ENCODE results near the gene WIPI1.
A peak's percentile ranks its signal among the peaks of the same experiment; 100 is the strongest.
"Not testable (repeated sequence)": the region's sequence is repeated elsewhere in the genome, so short reads cannot be mapped to it uniquely, and the experiment has no call there.

WIPI1 gene, protein sequence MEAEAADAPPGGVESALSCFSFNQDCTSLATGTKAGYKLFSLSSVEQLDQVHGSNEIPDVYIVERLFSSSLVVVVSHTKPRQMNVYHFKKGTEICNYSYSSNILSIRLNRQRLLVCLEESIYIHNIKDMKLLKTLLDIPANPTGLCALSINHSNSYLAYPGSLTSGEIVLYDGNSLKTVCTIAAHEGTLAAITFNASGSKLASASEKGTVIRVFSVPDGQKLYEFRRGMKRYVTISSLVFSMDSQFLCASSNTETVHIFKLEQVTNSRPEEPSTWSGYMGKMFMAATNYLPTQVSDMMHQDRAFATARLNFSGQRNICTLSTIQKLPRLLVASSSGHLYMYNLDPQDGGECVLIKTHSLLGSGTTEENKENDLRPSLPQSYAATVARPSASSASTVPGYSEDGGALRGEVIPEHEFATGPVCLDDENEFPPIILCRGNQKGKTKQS

DNA sequence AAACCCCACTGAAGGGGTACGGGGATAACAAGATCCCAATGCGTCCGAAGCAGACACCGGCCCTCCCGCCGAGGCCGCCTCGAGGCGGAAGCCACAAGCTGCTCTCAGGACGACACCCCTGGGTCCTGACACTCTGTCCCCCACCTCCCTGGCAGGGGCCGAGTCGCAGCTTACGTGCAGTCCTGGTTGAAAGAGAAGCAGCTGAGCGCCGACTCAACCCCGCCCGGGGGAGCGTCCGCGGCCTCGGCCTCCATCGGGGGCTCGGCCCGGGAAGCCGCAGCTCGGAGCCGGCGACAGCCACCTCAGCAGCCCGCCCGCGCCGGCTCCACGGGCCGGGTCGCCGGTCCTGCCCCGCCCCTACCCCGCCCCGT is at the start of gene WIPI1:
TSS of gene WIPI1 (minus strand) at position 329 of the 371 bp plus-strand sequence. CDS start at position 254, 75 bp downstream.
- in situ Hi-C loops (cut with HindIII; ENCODE audit: low pct_unique_long_range_greater_than_20kb, low sequenced_read_pairs), result no loop called here
- DNase-seq (ENCODE audit: low read depth in 1 of 2, low spot score in 1 of 2), result no peak
- no peak for TF ChIP-seq JUND (IDR thresholded peaks at IDR 0.05; ENCODE audit: low read depth)

DNA sequence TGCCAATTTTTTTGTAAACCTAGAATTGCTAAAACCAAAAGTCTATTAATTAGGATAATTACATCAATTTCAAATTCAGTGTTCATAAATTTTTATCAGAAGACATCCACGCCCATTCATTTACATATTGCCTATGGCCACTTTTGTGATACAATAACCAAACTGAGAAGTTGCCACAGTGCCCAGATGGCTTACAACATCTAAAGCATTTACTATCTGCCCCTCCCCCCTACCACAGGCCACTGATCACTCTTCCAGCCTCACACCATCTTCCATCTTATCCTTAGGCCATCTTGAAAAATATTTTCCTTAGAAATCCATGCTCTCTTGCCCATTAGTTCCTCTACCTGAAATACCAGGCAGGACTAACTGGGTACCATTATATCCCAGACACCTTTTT is 48.7 kb upstream of the WIPI1 start:
- no peak for DNase-seq (ENCODE audit: low read depth in 1 of 2, low spot score in 1 of 2)
- TF ChIP-seq JUND (IDR thresholded peaks at IDR 0.05; ENCODE audit: low read depth), result no peak
- in situ Hi-C loops (cut with HindIII; ENCODE audit: low pct_unique_long_range_greater_than_20kb, low sequenced_read_pairs), result no loop called here

DNA sequence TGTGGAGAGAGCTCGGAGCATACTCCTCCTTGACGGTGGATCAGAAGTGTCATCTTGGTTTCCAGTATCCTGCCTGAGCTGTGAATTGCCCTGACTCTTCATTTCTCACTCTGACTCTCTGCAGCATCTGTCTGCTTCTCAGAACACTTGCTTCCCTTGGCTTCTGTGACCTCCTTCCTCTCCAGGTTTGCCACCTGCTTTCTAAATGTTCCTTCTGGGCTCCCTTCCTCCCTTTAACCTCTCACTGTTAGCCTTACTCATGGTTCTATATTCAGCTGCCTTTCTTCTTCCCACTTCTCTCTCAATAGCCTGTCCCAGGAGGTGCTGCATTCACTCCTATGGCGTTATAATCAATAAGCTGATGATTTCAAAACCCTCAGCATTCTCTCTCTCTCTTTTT is 43.8 kb upstream of the WIPI1 start:
- no peak for TF ChIP-seq JUND (IDR thresholded peaks at IDR 0.05; ENCODE audit: low read depth)
- no peak for DNase-seq (ENCODE audit: low read depth in 1 of 2, low spot score in 1 of 2)
- in situ Hi-C loops (cut with HindIII; ENCODE audit: low pct_unique_long_range_greater_than_20kb, low sequenced_read_pairs), result no loop called here

DNA sequence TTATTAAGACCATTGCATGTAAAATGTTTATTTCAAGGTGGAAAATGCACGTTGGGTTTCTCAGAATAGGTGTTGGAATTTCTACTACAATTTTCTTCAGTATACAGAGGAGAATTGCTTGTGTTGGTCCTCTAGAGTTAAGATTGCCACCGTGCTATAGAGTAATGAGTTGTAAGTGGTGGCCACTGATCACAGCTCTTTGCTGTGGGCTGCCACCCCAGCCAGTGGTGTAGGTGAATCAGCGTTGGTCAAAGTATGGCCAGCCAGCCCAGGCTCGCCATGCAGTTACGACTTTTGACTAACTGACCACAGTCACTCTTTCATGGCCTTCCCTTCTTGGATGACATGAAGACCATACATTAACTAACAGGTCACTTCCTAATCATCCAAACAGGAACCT is 42.3 kb upstream of the WIPI1 start:
- DNase-seq (ENCODE audit: low read depth in 1 of 2, low spot score in 1 of 2), result no peak
- in situ Hi-C loops (cut with HindIII; ENCODE audit: low pct_unique_long_range_greater_than_20kb, low sequenced_read_pairs), result no loop called here
- no peak for TF ChIP-seq JUND (IDR thresholded peaks at IDR 0.05; ENCODE audit: low read depth)

DNA sequence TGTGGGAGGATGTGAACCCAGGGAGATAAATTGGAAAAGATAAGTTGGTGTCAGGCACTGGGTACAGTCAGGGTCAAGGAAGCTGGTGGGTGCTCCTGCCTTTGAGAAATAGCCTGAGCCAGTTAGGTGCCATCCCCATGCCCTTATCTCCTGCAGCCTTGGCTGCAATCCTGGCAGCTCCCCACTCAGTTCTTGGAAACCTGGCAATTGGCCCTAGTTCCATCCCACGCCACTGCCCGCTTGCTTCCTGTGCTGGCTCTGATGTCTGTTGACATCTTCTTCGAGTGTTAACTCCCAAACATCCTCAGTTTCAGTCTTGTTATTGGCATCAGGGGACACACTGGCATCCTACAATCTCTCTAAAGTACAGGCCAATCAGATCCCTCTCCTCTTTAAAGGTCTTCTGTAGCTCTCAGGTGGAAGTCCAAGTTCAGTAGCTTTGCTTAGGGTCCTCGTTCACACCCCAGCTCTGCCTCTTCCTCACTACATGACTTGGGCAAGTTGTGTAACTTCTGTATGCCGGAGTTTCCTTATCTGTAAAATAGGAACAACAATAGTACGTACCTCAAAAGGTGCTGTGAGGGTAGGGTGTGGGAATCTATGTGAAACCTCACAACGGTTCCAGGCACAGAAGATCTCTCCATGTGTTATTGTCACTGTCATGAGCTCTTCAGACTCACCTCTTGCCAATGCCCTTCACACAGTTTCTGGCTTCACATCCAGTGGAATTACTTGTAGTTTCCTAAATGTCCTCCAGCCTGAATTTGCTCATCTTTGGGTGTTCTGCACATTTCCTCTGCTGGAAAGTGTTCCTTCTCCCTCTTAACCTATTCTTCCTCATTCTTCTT is 41.4 kb upstream of the WIPI1 start:
- TF ChIP-seq JUND (IDR thresholded peaks at IDR 0.05; ENCODE audit: low read depth), result no peak
- in situ Hi-C loops (cut with HindIII; ENCODE audit: low pct_unique_long_range_greater_than_20kb, low sequenced_read_pairs), result no loop called here
- DNase-seq (ENCODE audit: low read depth in 1 of 2, low spot score in 1 of 2), result no peak

DNA sequence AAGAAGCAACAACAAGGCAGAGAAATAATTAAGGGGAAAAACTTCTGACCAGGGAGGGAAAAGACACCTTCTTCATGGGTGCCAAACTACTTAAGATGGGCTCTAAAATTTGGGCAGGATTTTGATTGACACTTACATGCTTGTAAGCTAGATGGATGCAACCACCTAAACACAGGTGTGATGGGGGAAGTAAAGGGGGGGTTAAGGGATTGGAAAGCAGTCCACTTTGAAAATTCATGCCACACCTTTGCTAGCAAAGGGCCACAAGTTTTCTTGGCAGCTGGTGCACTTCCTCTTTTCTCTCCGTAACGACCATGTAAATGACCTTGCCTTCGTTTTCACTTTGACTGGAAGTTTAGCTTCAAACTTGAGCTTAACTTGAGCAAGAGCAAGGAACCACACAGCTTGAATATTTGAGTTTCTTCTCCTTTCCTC is 40.6 kb upstream of the WIPI1 start:
- in situ Hi-C loops (cut with HindIII; ENCODE audit: low pct_unique_long_range_greater_than_20kb, low sequenced_read_pairs), result no loop called here
- no peak for TF ChIP-seq JUND (IDR thresholded peaks at IDR 0.05; ENCODE audit: low read depth)
- DNase-seq (ENCODE audit: low read depth in 1 of 2, low spot score in 1 of 2), result no peak

DNA sequence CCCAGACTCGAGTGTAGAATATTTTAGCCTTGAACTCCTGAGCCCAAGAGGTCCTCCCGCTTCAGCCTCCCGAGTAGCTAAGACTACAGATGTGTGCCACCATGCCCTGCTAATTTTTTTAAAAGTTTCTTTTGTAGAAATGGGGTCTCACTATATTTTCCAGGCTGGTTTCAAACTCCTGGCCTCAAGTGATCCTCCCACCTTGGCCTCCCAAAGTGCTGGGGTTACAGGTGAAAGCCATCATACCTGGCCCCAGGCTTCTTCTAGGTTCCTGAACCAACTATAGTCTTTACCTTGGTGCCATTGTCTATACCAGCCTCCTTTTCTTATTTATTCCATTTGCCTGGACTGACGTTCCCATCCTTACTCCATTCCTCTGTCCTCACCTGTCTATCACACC is 37.8 kb upstream of the WIPI1 start:
- in situ Hi-C loops (cut with HindIII; ENCODE audit: low pct_unique_long_range_greater_than_20kb, low sequenced_read_pairs), result no loop called here
- DNase-seq (ENCODE audit: low read depth in 1 of 2, low spot score in 1 of 2), result no peak
- no peak for TF ChIP-seq JUND (IDR thresholded peaks at IDR 0.05; ENCODE audit: low read depth)

DNA sequence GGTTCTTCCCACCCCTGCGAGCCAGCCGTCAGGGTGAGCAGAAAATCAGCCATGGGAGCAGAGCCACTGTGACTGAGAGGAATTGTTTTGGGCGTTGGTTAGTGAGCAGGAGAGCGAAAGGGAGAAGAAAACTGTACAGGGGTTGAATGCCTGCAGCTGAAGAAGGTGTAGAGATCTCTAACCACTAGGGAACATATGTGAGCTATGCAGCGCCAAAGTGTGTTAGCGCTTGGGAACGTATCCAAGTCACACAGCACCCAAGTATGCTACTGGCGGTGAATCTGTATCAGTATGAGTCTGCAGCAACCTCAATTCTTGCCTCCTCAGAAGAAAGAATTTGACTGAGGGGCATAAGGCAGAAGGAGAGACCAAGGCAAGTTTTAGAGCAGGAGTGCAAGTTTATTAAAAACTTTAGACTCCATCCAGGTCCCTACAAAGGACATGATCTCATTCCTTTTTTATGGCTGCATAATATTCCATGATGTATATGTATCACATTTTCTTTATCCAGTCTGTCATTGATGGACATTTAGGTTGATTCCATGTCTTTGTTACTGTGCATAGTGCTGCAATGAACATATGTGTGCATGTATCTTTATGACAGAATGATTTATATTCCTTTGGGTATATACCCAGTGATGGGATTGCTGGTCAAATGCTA is 35.2 kb upstream of the WIPI1 start:
- in situ Hi-C loops (cut with HindIII; ENCODE audit: low pct_unique_long_range_greater_than_20kb, low sequenced_read_pairs), result not testable (repeated sequence)
- peak in 1 of 2 experiments; percentile 34 for DNase-seq (ENCODE audit: low read depth in 1 of 2, low spot score in 1 of 2)

DNA sequence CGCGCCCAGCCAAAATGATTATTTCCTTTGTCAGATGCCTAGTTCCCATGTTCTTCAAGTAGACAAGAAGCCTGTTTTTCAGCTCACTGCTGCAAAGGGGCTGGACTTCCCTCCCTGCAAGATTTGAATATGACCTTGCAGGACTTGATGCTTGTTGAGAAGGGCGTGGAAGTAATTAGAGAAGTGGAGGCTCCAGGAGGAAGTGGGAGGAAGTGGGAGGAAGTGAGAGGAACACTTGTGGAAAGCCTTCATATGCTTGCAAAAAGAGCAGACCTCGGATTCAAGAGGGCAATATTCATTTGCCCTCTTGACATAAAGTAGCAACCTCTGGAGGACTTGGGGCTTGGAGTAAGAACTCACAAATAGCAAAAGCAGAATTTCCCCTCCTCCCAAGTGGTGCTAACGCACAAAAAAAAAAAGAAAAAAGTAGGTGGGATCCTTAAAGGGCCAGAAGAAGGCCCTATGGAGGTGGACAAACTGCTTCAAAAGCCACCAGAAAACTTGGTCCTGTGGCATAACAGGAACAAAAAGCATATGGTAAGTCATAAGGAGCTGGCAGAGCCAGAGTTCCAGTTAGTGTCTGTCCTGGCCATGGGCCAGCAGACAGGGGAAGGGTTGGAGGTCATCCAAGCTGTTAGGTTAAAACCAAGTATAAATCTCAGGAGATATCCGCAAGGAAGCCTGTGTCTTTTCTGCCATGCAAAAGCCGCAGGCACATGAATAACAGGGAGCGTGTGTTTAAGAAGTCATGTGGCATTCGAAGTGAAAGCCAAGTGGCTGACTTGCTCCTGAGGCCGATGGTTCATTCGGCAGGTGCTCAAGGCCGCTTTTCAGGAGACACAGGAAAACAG is 34.3 kb upstream of the WIPI1 start:
- in situ Hi-C loops (cut with HindIII; ENCODE audit: low pct_unique_long_range_greater_than_20kb, low sequenced_read_pairs), result no loop called here
- no peak for TF ChIP-seq JUND (IDR thresholded peaks at IDR 0.05; ENCODE audit: low read depth)
- peak; percentile 38 to 88 for DNase-seq (ENCODE audit: low read depth in 1 of 2, low spot score in 1 of 2)

DNA sequence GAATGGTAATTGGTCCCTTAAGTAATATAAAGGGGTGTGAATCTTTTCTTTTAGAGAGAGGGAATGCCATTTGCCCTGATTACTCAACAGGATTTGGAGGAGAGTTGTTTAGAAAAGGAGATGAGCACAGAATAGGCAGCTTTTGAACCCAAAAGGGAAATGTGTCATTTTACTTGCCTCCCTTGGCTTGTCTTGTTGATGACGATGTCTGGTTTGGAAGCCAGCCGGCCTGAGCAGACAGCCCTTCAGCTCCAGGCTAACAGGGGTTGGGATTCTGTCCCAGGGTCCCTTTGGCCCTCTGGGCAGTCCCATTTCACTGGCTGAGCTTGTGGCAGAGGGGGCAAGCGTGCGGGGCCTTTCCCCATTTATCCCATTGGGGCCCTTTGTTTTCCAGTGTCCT is 32.6 kb upstream of the WIPI1 start:
- in situ Hi-C loops (cut with HindIII; ENCODE audit: low pct_unique_long_range_greater_than_20kb, low sequenced_read_pairs), result no loop called here
- no peak for TF ChIP-seq JUND (IDR thresholded peaks at IDR 0.05; ENCODE audit: low read depth)
- no peak for DNase-seq (ENCODE audit: low read depth in 1 of 2, low spot score in 1 of 2)

DNA sequence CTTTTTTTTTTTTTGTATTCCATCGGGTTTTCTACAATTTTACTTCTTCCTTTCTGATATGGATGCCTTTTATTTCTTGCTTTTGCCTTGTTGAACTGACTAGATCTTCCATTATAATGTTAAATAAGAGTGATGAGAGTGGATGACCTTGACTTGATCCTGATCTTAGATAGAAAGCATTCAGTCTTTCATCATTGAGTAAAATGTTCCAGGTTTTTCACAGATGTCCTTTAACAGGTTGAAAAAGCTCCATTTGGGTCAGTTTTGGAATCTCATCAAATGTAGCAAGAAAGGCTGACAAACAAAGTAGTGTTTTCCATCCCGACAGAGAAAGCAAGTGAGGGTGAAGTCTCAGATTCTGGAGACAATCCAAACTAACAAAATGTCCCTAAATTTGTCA is 27.2 kb upstream of the WIPI1 start:
- in situ Hi-C loops (cut with HindIII; ENCODE audit: low pct_unique_long_range_greater_than_20kb, low sequenced_read_pairs), result no loop called here
- TF ChIP-seq JUND (IDR thresholded peaks at IDR 0.05; ENCODE audit: low read depth), result no peak
- DNase-seq (ENCODE audit: low read depth in 1 of 2, low spot score in 1 of 2), result no peak

DNA sequence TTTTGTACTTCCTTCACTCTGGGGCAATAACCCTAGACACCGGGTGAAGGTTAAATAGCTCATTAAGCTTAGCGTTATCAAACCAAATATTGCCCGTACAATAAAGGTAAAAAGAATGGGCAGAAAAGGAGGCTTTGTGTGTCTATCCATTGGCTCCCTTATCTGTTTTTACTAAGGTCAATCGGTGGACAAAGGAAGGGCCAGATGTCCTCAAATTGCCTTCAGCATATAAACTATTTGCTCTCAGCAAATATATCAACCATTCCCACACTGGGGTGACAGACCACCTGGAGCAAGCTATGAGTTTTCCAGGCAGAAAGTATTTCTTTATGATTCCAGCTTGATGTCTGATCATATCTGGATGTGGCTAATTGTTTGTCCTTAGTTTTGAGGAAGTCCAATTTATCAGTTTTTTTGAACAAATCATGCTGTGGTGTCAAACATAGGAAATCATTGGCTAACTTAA is 25.3 kb upstream of the WIPI1 start:
- TF ChIP-seq JUND (IDR thresholded peaks at IDR 0.05; ENCODE audit: low read depth), result no peak
- in situ Hi-C loops (cut with HindIII; ENCODE audit: low pct_unique_long_range_greater_than_20kb, low sequenced_read_pairs), result no loop called here
- DNase-seq (ENCODE audit: low read depth in 1 of 2, low spot score in 1 of 2), result no peak
